Measurements from ENCODE around the gene THSD7B. TPM values are rescaled to one million over a fixed set of nuclear protein-coding genes. Genes with fewer than 3 reads are reported as not detected.

The THSD7B gene
- total RNA-seq, 1 donor: under 0.01 TPM

DNA sequence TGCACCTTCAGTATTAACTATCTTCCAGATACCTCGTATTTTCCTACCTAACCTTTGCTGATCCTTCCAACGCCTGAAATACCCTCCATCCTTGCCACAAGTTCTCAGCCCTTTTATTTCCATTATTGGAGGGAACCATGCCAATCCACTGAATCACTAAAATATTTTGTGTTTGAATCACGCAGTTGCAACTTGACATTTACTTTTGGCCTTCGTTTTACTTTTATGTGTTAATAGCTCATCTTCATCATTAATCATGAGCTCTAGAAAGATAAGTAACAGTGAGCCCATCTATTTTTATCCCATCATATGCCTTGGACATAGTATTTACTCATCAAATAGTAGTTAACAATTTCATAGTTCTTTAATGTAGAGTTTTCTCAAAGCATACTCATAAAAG is 463.2 kb downstream of the THSD7B start:
- TF ChIP-seq, protein P1, sequence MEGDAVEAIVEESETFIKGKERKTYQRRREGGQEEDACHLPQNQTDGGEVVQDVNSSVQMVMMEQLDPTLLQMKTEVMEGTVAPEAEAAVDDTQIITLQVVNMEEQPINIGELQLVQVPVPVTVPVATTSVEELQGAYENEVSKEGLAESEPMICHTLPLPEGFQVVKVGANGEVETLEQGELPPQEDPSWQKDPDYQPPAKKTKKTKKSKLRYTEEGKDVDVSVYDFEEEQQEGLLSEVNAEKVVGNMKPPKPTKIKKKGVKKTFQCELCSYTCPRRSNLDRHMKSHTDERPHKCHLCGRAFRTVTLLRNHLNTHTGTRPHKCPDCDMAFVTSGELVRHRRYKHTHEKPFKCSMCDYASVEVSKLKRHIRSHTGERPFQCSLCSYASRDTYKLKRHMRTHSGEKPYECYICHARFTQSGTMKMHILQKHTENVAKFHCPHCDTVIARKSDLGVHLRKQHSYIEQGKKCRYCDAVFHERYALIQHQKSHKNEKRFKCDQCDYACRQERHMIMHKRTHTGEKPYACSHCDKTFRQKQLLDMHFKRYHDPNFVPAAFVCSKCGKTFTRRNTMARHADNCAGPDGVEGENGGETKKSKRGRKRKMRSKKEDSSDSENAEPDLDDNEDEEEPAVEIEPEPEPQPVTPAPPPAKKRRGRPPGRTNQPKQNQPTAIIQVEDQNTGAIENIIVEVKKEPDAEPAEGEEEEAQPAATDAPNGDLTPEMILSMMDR (IDR thresholded peaks at IDR 0.05; ENCODE audit: extremely low read depth, low read depth, low read length): no peak
- no peaks in the 10 kb centered on the region for H3K79me2 ChIP-seq (ENCODE audit: insufficient read depth, low read length)
- no peak overlapping the region for H3K4me3 ChIP-seq (ENCODE audit: insufficient read depth, low read length)
- no peak for DNase-seq (ENCODE audit: insufficient read length, low spot score, missing footprints)
- no peak overlapping the region for H3K4me2 ChIP-seq (ENCODE audit: insufficient read depth, low read length)
- no peaks in the 10 kb centered on the region for H3K9me3 ChIP-seq (ENCODE audit: low read depth, low read length)
- H4K20me1 ChIP-seq (ENCODE audit: insufficient read depth, low read length): no peaks in the 10 kb centered on the region
- H2AFZ ChIP-seq (ENCODE audit: low read length): no peak overlapping the region
- no peaks in the 10 kb centered on the region for H3K27me3 ChIP-seq (ENCODE audit: insufficient read depth, low read length)
- H3K27ac ChIP-seq (ENCODE audit: low read depth, low read length): no peak overlapping the region
- no peaks in the 10 kb centered on the region for H3K36me3 ChIP-seq (ENCODE audit: insufficient read depth, low read length)
- H3K4me1 ChIP-seq (ENCODE audit: insufficient read depth, low read length): peaks cover 15% of the 10 kb centered on the region

DNA sequence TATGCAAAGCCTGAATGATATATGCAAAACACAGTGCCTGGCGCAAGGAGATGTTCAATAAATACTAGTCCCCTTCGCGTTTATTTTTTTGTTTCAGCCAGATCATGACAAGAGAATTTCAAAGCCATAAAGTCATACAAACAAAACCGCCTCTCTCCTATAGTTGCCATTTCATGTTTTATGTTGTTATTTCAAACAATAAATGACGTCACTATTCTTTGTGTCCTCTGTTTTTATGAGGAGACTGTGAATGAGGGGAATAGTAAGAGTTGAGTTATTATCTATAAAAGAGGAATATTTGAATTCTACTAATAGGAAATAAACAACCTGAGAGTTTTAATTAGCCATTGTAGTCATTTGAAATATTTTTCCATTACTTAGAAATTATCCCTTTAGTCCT is 464.5 kb downstream of the THSD7B start:
- H3K4me2 ChIP-seq (ENCODE audit: insufficient read depth, low read length): no peak overlapping the region
- TF ChIP-seq, protein P1 (IDR thresholded peaks at IDR 0.05; ENCODE audit: extremely low read depth, low read depth, low read length): no peak
- no peaks in the 10 kb centered on the region for H4K20me1 ChIP-seq (ENCODE audit: insufficient read depth, low read length)
- H3K27me3 ChIP-seq (ENCODE audit: insufficient read depth, low read length): no peaks in the 10 kb centered on the region
- no peak for DNase-seq (ENCODE audit: insufficient read length, low spot score, missing footprints)
- no peak overlapping the region for H3K27ac ChIP-seq (ENCODE audit: low read depth, low read length)
- peaks cover 15% of the 10 kb centered on the region for H3K4me1 ChIP-seq (ENCODE audit: insufficient read depth, low read length)
- H3K9me3 ChIP-seq (ENCODE audit: low read depth, low read length): no peaks in the 10 kb centered on the region
- no peak overlapping the region for H2AFZ ChIP-seq (ENCODE audit: low read length)
- H3K79me2 ChIP-seq (ENCODE audit: insufficient read depth, low read length): no peaks in the 10 kb centered on the region
- H3K36me3 ChIP-seq (ENCODE audit: insufficient read depth, low read length): no peaks in the 10 kb centered on the region
- H3K4me3 ChIP-seq (ENCODE audit: insufficient read depth, low read length): no peak overlapping the region

DNA sequence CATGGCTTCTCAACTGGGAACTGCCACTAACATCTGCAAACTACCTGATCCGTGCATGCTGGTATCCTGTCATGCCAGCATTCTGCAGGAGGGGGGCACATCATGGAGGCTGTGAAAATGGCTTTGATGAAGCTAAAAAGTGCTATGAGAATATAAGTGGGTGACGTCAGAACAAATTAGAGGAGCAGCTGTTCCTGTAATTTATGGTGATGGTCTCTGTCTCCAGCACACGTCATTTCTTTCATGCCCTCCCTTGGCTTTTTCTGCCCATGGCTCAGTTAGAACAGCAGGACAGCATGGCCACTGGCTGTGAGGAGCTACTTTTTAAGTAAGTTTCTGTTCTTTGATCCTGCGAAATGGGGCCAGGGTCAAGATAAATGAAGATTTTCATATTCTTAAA is 466.3 kb downstream of the THSD7B start:
- no peaks in the 10 kb centered on the region for H4K20me1 ChIP-seq (ENCODE audit: insufficient read depth, low read length)
- H3K36me3 ChIP-seq (ENCODE audit: insufficient read depth, low read length): no peaks in the 10 kb centered on the region
- no peaks in the 10 kb centered on the region for H3K9me3 ChIP-seq (ENCODE audit: low read depth, low read length)
- no peaks in the 10 kb centered on the region for H3K79me2 ChIP-seq (ENCODE audit: insufficient read depth, low read length)
- H3K27ac ChIP-seq (ENCODE audit: low read depth, low read length): no peak overlapping the region
- H3K4me3 ChIP-seq (ENCODE audit: insufficient read depth, low read length): no peak overlapping the region
- no peaks in the 10 kb centered on the region for H3K27me3 ChIP-seq (ENCODE audit: insufficient read depth, low read length)
- TF ChIP-seq, protein P1 (IDR thresholded peaks at IDR 0.05; ENCODE audit: extremely low read depth, low read depth, low read length): no peak
- H2AFZ ChIP-seq (ENCODE audit: low read length): no peak overlapping the region
- H3K4me1 ChIP-seq (ENCODE audit: insufficient read depth, low read length): peaks cover 18% of the 10 kb centered on the region
- H3K4me2 ChIP-seq (ENCODE audit: insufficient read depth, low read length): no peak overlapping the region
- DNase-seq (ENCODE audit: insufficient read length, low spot score, missing footprints): no peak

DNA sequence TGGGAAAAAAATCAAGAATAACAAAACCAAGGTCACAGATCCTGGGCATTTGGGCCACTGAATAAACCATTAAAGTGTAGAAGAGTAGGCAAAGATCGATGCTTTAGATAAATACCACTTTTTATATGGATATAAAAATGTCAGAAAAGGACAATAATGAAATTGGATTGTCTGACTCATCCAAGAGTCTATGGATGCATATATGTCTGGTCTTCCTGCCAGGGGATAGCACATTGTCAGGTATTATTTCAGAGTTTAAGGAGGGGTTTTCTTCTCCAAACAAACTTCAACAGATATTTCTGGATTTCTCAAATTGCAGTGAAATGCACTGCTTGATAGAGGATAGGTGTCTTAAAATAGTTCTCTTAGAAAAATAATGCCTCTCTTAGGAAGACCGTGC is 466.7 kb downstream of the THSD7B start:
- Histone ChIP-seq H3K27me3 (ENCODE audit: insufficient read depth, low read length) (no peaks in the 10 kb centered on the region), H3K79me2 (ENCODE audit: insufficient read depth, low read length) (no peaks in the 10 kb centered on the region), H3K36me3 (ENCODE audit: insufficient read depth, low read length) (no peaks in the 10 kb centered on the region), H2AFZ (ENCODE audit: low read length) (no peak overlapping the region), H3K4me3 (ENCODE audit: insufficient read depth, low read length) (no peak overlapping the region), H4K20me1 (ENCODE audit: insufficient read depth, low read length) (no peaks in the 10 kb centered on the region), H3K9me3 (ENCODE audit: low read depth, low read length) (no peaks in the 10 kb centered on the region), H3K27ac (ENCODE audit: low read depth, low read length) (no peak overlapping the region), H3K4me2 (ENCODE audit: insufficient read depth, low read length) (no peak overlapping the region), H3K4me1 (ENCODE audit: insufficient read depth, low read length) (peaks cover 19% of the 10 kb centered on the region)
- TF ChIP-seq, protein P1 (IDR thresholded peaks at IDR 0.05; ENCODE audit: extremely low read depth, low read depth, low read length): no peak
- no peak for DNase-seq (ENCODE audit: insufficient read length, low spot score, missing footprints)

All from osteoblast (primary cell).